ENCODE results near the gene GRK4.
"Not testable (repeated sequence)": the region's sequence is repeated elsewhere in the genome, so short reads cannot be mapped to it uniquely, and the experiment has no call there.

The GRK4 gene

DNA sequence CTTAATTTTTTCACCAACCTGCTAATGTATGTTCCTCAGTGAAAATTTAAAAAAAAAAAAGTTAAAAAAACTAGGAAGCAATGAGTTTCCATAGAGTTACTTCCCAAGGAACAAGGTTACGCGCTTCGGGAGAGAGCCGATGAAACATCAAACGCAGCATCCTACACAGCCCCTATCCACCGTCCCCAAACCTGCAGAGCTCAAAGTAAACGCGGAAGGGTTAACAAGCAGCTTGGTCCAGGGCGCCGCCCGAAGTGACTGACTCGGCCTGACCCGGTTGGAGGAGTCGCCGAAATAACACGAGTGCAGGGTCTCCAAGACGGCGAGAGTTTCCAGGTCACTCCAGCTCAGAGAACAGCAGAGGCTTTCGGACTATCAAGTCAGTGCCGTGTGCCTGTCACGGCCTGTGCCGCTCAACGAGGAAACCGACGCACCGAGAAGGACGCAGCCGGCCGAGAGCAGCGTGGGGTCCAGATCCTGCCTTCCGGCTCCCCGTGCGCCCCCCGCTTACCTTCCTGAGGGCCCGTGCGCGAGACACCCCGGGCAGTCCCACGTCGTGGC is 677 bp upstream of the GRK4 start:
- Histone ChIP-seq H3K9me3 (ENCODE audit: control insufficient read depth, low read length) (no peaks in the 10 kb centered on the region), H3K36me3 (ENCODE audit: control insufficient read depth, insufficient read depth, low read length) (peaks cover 4% of the 10 kb centered on the region), H3K4me1 (ENCODE audit: control insufficient read depth, insufficient read depth, low read length) (no peaks in the 10 kb centered on the region), H3K27ac (ENCODE audit: insufficient read depth, low read depth, low read length, poor library complexity, severe bottlenecking) (peak overlapping the region; percentile 78), H3K27me3 (ENCODE audit: control insufficient read depth, insufficient read depth, low read length, poor library complexity, severe bottlenecking) (peaks cover 13% of the 10 kb centered on the region), H3K4me3 (ENCODE audit: insufficient read depth, low read depth, low read length) (peak overlapping the region; percentile 64)
- WGBS, 2 experiments, result 1% methylated on average over 40 of the region's 40 CpGs

DNA sequence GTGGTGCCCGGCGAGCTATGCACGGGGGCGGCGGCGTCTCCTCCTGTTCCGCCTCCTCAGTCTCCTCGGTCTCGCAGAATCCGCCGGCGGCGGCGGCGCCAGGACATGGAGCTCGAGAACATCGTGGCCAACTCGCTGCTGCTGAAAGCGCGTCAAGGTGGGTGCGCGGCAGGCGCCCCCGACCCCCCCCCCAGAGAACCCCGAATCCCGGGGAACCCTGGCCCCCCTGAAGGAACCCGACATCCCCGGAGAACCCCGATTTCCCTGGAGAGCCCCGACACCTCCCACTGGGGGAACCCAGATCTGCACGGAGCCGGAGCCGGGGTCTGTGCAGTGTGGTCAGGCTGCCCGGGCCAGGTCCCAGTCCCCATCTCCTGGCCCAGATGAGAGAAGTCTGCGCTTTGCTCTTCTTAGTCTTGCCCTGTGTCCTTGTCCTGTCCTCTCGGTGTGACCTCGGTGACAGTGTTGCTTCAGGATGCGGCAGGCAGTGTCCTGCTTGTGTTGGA is 648 bp downstream of the GRK4 start:
- no peaks in the 10 kb centered on the region for H3K36me3 ChIP-seq (ENCODE audit: control insufficient read depth, insufficient read depth, low read length)
- H3K27me3 ChIP-seq (ENCODE audit: control insufficient read depth, insufficient read depth, low read length, poor library complexity, severe bottlenecking), result peaks cover 13% of the 10 kb centered on the region
- no peaks in the 10 kb centered on the region for H3K4me1 ChIP-seq (ENCODE audit: control insufficient read depth, insufficient read depth, low read length)
- H3K9me3 ChIP-seq (ENCODE audit: control insufficient read depth, low read length), result no peaks in the 10 kb centered on the region
- no peak overlapping the region for H3K27ac ChIP-seq (ENCODE audit: insufficient read depth, low read depth, low read length, poor library complexity, severe bottlenecking)
- peak overlapping the region; percentile 64 for H3K4me3 ChIP-seq (ENCODE audit: insufficient read depth, low read depth, low read length)
- 8 to 9% methylated on average over 38 of the region's 38 CpGs for WGBS, 2 experiments

GRCh38 chr4:2964706-2965258 is 1.4 kb downstream of the GRK4 start:
- Histone ChIP-seq H3K4me1 (ENCODE audit: control insufficient read depth, insufficient read depth, low read length) (no peaks in the 10 kb centered on the region), H3K27ac (ENCODE audit: insufficient read depth, low read depth, low read length, poor library complexity, severe bottlenecking) (no peak overlapping the region), H3K9me3 (ENCODE audit: control insufficient read depth, low read length) (no peaks in the 10 kb centered on the region), H3K27me3 (ENCODE audit: control insufficient read depth, insufficient read depth, low read length, poor library complexity, severe bottlenecking) (peaks cover 13% of the 10 kb centered on the region), H3K36me3 (ENCODE audit: control insufficient read depth, insufficient read depth, low read length) (no peaks in the 10 kb centered on the region), H3K4me3 (ENCODE audit: insufficient read depth, low read depth, low read length) (no peak overlapping the region)
- 94 to 98% methylated on average over 5 of the region's 5 CpGs for WGBS, 2 experiments

DNA sequence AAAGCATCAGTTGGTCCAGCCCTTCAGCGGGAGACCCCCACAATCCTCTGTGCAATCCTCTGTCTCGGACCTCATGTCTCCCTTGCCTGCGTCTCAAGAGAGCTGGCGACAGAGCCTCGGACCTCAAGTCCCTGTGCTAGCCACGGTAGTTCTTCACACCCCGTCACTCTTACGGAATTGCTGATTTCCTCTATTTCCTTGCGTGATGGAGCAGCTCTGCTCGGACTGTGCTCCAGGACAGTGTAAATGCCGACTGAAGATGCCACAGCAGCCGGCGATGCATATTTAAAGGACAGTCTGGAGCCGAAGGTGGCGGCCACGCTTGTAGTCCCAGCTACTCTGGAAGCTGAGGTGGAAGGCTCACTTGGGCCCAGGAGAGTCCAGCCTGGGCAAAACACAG is 1.9 kb downstream of the GRK4 start:
- no peaks in the 10 kb centered on the region for H3K4me1 ChIP-seq (ENCODE audit: control insufficient read depth, insufficient read depth, low read length)
- no peak overlapping the region for H3K27ac ChIP-seq (ENCODE audit: insufficient read depth, low read depth, low read length, poor library complexity, severe bottlenecking)
- H3K36me3 ChIP-seq (ENCODE audit: control insufficient read depth, insufficient read depth, low read length), result no peaks in the 10 kb centered on the region
- H3K4me3 ChIP-seq (ENCODE audit: insufficient read depth, low read depth, low read length), result no peak overlapping the region
- 94 to 95% methylated on average over 16 of the region's 16 CpGs for WGBS, 2 experiments
- H3K9me3 ChIP-seq (ENCODE audit: control insufficient read depth, low read length), result no peaks in the 10 kb centered on the region
- H3K27me3 ChIP-seq (ENCODE audit: control insufficient read depth, insufficient read depth, low read length, poor library complexity, severe bottlenecking), result peaks cover 13% of the 10 kb centered on the region

- 87% methylated on average over 3 of the region's 3 CpGs for WGBS, 2 experiments
- no peak overlapping the region for H3K4me3 ChIP-seq (ENCODE audit: insufficient read depth, low read depth, low read length)
- H3K27ac ChIP-seq (ENCODE audit: insufficient read depth, low read depth, low read length, poor library complexity, severe bottlenecking), result no peak overlapping the region
- H3K27me3 ChIP-seq (ENCODE audit: control insufficient read depth, insufficient read depth, low read length, poor library complexity, severe bottlenecking), result peaks cover 13% of the 10 kb centered on the region
- H3K9me3 ChIP-seq (ENCODE audit: control insufficient read depth, low read length), result no peaks in the 10 kb centered on the region
- H3K4me1 ChIP-seq (ENCODE audit: control insufficient read depth, insufficient read depth, low read length), result no peaks in the 10 kb centered on the region
- no peaks in the 10 kb centered on the region for H3K36me3 ChIP-seq (ENCODE audit: control insufficient read depth, insufficient read depth, low read length)
These were observed 5.0 kb downstream of the GRK4 start for GRCh38 chr4:2968381-2968780.

GRCh38 chr4:2971275-2971674 is 7.9 kb downstream of the GRK4 start:
- Histone ChIP-seq H3K4me1 (ENCODE audit: control insufficient read depth, insufficient read depth, low read length) (no peaks in the 10 kb centered on the region), H3K27ac (ENCODE audit: insufficient read depth, low read depth, low read length, poor library complexity, severe bottlenecking) (no peak overlapping the region), H3K4me3 (ENCODE audit: insufficient read depth, low read depth, low read length) (no peak overlapping the region), H3K27me3 (ENCODE audit: control insufficient read depth, insufficient read depth, low read length, poor library complexity, severe bottlenecking) (no peaks in the 10 kb centered on the region), H3K9me3 (ENCODE audit: control insufficient read depth, low read length) (no peaks in the 10 kb centered on the region), H3K36me3 (ENCODE audit: control insufficient read depth, insufficient read depth, low read length) (no peaks in the 10 kb centered on the region)
- 94 to 96% methylated on average over 3 of the region's 3 CpGs for WGBS, 2 experiments

GRCh38 chr4:2977211-2978088 is 14.1 kb downstream of the GRK4 start:
- H3K9me3 ChIP-seq (ENCODE audit: control insufficient read depth, low read length), result no peaks in the 10 kb centered on the region
- H3K36me3 ChIP-seq (ENCODE audit: control insufficient read depth, insufficient read depth, low read length), result no peaks in the 10 kb centered on the region
- H3K27me3 ChIP-seq (ENCODE audit: control insufficient read depth, insufficient read depth, low read length, poor library complexity, severe bottlenecking), result no peaks in the 10 kb centered on the region
- WGBS, 2 experiments, result 88% methylated on average over 14 of the region's 14 CpGs
- H3K27ac ChIP-seq (ENCODE audit: insufficient read depth, low read depth, low read length, poor library complexity, severe bottlenecking), result no peak overlapping the region
- no peak overlapping the region for H3K4me3 ChIP-seq (ENCODE audit: insufficient read depth, low read depth, low read length)
- H3K4me1 ChIP-seq (ENCODE audit: control insufficient read depth, insufficient read depth, low read length), result no peaks in the 10 kb centered on the region

DNA sequence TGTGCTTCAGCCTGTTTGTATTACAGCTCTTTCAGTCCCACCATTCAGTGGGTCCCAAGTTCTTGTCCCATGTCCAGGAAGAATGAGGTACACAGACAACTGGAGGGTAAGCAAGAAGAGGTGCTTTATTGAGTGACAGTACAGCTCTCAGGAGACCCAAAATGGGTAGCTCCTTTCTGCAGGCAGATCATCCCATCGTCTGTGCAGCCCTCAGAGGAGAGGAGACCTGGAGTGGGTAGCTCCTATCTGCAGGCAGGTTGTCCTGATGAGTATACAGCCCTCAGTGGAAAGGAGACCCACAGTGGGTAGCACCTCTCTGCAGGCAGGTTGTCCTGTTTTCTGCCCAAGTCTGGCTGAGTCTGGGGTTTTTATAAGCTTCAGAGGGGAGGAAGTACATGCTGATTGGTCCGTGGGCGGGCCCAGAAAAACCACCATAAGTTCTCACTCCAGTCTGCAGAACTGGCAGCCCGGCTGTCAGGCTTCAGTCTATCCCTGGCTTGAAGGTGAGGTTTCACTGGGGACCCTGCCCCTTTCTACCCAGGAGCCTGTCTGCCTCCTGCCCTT is 18.0 kb downstream of the GRK4 start:
- WGBS, 2 experiments, result 82 to 89% methylated on average over 4 of the region's 4 CpGs
- H3K9me3 ChIP-seq (ENCODE audit: control insufficient read depth, low read length), result no peaks in the 10 kb centered on the region
- H3K27ac ChIP-seq (ENCODE audit: insufficient read depth, low read depth, low read length, poor library complexity, severe bottlenecking), result no peak overlapping the region
- H3K4me3 ChIP-seq (ENCODE audit: insufficient read depth, low read depth, low read length), result no peak overlapping the region
- H3K4me1 ChIP-seq (ENCODE audit: control insufficient read depth, insufficient read depth, low read length), result no peaks in the 10 kb centered on the region
- H3K36me3 ChIP-seq (ENCODE audit: control insufficient read depth, insufficient read depth, low read length), result no peaks in the 10 kb centered on the region
- H3K27me3 ChIP-seq (ENCODE audit: control insufficient read depth, insufficient read depth, low read length, poor library complexity, severe bottlenecking), result no peaks in the 10 kb centered on the region

- WGBS, 2 experiments, result 91% methylated on average over 4 of the region's 4 CpGs
- Histone ChIP-seq H3K36me3 (ENCODE audit: control insufficient read depth, insufficient read depth, low read length) (no peaks in the 10 kb centered on the region), H3K27me3 (ENCODE audit: control insufficient read depth, insufficient read depth, low read length, poor library complexity, severe bottlenecking) (no peaks in the 10 kb centered on the region), H3K4me3 (ENCODE audit: insufficient read depth, low read depth, low read length) (no peak overlapping the region), H3K9me3 (ENCODE audit: control insufficient read depth, low read length) (no peaks in the 10 kb centered on the region), H3K27ac (ENCODE audit: insufficient read depth, low read depth, low read length, poor library complexity, severe bottlenecking) (no peak overlapping the region), H3K4me1 (ENCODE audit: control insufficient read depth, insufficient read depth, low read length) (no peaks in the 10 kb centered on the region)
These were observed 18.6 kb downstream of the GRK4 start for GRCh38 chr4:2982012-2982411.

DNA sequence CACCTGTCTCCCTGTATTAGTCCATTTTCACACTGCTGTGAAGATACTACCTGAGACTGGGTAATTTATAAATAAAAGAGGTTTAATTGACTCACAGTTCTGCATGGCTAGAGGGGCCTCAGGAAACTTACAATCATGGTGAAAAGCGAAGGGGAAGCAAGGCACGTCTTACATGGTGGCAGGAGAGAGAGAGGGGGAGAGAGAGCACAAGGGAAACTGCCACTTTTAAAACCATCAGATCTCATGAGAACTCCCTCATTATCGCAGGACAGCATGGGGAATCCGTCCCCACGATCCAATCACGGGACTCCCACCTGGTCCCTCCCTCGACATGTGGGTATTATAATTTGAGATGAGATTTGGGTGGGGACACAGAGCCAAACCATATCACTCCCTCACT is 20.3 kb downstream of the GRK4 start:
- not testable (repeated sequence) for H3K4me3 ChIP-seq (ENCODE audit: insufficient read depth, low read depth, low read length); H3K9me3 ChIP-seq (ENCODE audit: control insufficient read depth, low read length); H3K4me1 ChIP-seq (ENCODE audit: control insufficient read depth, insufficient read depth, low read length); H3K27ac ChIP-seq (ENCODE audit: insufficient read depth, low read depth, low read length, poor library complexity, severe bottlenecking); H3K27me3 ChIP-seq (ENCODE audit: control insufficient read depth, insufficient read depth, low read length, poor library complexity, severe bottlenecking); H3K36me3 ChIP-seq (ENCODE audit: control insufficient read depth, insufficient read depth, low read length)
- 88 to 92% methylated on average over 7 of the region's 7 CpGs for WGBS, 2 experiments

Data from ectodermal cell (in vitro differentiated cells).